Activated CD4-positive, alpha-beta T cell treated with anti-CD3 and anti-CD28 coated beads, Interleukin-2, amount 50 U/mL, for 48 hours (primary cell): ENCODE measurements around the gene GCHFR.

Experiments
- DNase-seq, 2 experiments: peaks; one replicate each; pipeline ENCODE4 v3.0.0-alpha.2; 2020

Gene GCHFR

DNA sequence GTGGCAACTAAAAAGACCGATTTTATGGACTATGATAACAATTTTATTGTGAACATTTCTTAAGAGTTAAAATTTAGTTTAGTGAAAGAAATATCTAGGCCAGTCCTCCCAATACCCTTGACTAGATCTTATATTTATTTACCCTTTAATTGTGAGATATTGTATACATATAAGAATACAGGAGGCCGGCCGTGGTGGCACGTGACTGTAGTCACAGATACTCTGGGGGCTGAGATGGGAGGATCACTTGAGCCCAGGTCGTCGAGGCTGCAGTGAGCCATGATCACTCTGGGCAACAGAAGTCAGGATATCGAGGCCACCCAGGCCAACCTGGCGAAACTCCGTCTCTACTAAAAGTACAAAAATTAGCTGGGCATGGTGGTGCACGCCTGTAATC lies 8.1 kb upstream of the GCHFR start:
- peak; percentile 24 to 32 for DNase-seq

DNA sequence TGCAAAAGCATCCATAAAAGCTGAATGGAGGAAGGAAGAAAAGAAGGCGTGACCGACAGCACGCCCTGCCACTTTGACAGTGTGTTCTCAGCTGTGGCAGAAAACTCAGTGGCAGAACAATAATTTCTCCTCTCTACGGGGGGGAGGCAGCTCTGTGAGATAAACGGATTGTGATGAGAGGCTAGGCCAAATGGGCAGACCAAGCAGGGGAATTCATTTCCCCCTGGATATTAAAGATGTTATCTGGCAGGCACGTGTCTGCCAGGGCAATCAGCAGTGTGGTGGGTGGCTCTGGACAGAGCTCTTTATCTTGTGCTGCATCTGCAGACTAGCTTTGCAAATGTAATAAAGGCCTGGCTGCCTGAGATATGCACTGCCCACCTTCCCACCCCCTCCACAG lies 6.9 kb upstream of the GCHFR start:
- no peak for DNase-seq

DNA sequence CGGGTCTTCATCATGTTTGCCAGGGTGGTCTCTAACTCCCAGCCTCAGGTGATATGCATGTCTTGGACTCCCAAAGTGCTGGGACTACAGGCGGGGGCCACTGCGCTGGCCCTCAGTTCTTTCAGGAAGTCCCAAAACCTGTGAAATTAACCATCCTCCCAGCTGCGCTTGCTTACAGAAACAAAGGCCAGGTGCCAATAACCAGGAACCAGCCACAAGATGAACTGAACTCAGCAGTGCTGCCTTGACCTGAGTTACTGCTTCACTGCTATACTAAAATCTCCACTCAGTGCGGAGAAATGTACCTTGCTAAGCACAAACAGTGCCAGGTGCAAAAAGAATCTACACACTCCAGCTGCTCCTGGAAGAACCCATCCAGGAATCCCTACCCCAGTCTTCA lies 3.9 kb upstream of the GCHFR start:
- DNase-seq = no peak

DNA sequence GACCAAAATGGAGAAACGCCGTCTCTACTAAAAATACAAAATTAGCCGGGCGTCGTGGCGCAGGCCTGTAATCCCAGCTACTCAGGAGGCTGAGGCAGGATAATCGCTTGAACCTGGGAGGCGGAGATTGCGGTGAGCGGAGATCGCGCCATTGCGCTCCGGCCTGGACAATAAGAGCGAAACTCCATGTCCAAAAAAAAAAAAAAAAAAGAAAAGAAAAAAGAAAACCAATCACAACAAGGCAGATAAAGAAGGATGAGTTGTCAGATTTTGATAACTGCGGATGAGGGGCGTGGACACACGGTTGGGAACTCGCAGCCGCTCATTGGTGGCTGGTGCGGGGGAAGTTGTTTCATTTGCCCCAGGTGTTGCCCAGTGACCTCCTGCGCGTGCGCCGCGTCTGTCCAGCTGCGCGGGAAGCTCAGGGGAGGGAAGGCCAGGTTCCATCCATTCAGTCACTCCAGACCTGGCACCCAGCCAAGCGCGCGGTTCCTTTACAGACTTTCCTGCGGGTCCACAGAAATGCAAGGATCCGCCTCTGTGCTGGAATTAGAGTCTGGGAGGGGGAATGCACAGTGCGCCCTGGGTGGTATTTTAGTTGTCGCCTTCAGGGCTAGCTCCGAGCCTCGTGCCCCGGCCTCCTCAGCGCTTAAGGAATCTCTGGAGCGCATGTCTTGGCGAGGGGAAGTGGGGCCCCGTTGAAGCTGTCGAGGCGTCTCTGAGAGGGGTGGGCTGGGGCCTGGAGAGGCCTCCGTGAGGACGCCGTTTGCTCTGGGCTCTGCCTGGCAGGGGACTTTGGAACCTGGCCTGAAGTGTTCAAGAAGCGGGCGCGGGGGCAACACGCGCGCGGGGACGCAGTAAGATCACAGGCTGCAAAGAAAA lies 708 bp upstream of the GCHFR start:
- DNase-seq = peak; percentile 52 to 64

DNA sequence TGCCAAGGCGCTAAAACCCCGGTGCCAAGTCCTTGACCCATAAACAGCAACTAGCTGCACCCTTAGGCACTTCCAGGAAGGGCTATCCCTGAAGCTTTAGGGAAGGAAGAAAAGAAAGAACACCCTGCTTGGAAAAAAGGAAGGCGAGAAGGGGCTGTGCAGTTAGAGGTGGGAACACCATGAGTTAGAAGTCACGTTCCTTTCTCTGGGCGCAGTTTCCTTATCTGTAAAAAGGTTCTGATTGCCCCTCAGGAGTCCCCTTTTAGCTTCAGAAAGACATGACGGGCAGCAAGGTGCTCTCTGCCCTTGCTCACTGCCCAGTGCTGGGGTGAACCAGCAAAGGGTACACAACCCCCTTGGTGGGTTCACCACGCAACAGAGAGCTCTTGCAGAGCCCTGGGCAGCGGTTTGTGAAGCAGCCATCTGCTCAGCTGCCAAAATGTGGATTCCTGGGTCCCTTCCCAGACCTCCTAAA lies 798 bp downstream of the GCHFR start:
- DNase-seq = no peak

DNA sequence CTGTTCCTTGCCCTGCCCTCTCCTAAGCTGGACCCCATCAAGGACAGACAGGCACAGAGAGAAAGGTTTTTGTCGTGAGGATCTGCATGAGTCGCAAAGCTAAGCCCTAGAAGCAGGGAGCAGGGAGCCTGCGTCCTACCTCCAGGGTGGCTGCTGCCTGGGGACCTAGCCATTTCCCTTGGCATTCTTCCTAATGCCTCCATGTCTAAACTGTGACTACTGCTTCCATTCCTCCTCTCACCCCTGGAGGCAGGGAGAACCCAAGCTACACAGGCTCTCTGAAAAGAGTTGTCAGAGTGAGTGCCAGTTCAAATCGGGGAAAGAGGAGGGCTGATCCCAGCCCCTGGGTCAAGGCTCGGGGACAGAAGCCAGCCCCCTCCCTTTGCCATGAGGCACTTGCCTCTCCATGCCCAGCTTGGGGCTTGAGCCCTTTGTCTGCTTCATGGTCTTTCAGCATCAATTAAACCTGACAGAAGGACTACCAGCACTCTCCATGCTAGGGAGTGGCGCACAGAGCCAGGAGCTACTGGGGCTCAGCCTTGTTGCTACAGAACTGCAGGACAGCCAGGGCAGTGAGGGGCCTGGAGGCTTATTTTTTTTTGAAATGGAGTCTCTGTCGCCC lies 2.4 kb downstream of the GCHFR start:
- no peak for DNase-seq

DNA sequence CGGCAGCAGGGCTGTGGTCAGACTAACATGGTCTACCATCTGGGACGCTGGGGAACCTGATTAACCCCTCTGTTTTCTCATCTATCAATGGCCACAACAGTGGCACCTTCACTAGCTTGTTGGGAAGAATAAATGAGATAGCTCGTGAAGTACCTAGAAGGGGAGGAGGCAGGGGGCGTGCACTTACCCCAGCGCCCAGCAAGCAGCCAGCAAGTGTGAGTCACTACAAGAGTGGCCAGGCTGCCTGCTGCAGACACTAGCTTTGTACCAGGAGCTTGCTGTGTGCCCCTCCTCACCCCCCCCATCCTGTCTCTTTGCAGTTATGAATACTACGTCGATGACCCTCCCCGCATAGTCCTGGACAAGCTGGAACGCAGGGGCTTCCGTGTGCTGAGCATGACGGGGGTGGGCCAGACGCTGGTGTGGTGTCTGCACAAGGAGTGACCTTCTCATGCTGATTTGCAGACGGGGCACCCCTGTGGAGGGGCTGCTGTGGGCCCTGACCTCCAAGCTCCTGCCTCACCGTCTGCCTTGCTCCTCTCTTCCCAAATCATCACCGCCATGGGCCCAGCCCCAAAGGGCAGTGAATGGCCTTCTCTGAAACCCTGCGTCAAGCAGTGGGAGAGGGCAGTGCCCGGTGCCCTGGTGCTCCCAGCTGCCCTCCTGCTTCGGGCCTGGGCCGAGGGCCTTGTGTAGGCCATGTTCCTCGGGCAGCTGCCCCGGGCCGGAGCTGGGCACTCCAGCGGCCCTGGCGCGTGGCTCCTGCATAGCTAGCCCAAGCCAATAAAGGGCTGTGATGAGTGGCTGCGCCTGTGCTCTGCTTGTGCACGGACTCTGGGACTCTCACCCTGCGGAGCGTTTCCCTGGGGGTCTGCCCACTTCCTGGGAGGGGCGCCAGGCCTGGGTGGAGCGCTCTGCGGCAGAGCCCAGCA lies 3.3 kb downstream of the GCHFR start:
- DNase-seq = no peak

DNA sequence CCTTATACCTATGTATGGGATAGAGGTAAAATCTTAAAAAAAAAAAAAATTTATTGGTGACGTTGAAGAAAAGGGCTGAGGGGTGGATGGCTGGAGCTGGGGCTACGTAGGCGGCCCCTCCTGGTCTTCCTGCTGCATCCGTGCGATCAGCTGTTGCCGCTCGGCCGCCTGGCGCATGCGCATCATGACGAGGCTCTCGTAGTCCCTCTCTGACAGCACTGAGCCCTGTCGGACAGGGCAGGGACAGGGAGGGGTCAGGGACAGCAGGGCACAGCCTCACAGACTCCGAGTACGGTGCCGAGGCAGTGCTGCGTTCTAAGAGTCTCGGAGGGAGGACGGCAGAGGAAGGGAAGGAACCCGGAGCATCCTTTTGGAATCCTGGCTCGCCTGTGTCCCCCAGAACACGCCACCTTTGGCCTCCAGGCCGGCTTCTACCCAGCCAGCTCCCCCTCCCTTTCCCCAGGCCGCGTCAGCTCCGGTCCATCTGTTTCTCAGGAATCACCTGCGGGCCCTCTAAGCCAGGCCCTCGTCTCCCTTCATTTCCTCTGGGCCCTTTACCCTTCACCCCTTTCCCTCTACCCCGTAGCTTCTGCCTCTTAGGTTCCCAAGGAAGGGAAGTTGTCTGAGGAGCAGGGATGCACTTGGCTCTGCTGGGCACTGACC lies 4.1 kb downstream of the GCHFR start:
- no peak for DNase-seq

DNA sequence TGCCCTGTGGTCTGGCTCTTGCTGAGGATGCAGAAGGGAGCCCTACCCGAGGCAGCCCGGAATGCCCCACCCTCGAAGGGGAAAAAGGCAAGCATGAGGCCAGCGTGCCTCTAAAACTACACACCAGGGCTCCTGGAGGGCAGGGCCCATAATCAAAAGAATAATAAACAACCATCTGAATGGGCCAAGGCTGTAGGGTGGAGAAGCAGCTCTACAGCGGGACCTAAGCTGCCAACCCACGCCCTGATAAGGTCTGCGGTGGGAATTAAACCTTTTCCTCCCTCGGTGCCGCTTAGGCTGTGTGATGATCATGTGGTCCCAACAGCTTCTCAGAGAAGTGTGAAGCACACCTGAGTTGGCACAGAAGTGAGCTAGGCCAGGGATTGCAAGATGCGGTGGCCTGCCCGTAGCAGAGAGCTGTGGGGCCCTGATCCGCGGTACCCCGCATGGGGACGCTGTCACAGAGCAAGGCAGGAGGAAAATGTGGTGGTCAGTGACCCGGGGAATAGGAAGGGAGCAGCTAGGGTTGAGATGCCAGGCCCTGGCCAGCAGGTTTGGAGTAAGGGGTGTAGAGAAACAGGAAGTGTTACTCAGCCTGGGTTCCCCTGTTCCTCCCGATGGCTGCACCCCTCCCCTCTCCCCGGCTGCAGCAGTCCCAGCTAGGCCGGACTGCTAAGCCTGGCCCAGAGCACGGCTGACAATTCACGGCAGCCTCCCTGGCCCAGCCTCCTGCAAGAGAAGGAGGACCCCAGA lies 4.8 kb downstream of the GCHFR start:
- DNase-seq = no peak

DNA sequence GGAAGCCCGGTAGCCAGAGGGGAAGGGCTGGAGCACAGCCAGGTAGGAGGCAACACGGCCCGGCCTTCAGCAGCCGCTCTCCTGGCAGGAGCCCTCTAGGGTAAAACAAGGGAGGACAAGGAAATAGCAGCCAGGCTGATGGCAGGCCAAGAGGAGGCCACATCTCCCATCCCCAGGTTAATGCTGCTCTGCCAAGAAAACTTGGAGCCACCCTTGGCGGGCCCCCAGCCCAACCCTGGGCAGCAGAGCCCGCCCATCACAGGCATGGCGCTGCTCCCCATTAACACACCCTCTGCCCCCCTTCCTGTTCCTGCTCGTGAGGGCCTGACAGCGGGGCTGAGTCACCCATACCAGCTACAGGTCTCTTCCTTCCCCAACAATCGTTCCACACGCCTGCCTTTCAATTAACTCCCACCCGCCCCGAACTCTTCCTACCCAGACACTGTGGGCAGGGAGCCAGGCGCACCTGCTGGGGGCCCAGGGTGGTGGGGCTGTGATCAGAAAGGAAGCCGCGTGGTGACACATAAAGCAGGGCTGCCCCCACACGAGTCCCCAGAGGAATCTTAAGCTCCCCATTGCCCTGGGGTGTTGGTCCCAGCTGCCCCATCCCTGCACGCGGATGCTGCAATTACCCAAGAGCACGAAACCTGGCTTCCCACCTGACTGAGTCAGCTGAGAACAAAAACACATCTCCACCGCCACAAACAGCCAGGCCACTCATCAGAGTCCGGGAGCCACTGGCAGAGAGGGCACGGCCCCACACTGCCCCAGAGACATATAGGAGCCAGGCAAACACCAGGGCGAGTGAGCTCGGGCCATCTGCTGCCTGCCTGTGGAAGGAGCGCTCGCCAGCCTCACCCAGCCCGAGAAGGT lies 5.6 kb downstream of the GCHFR start, which contains the start of gene C15orf62:
C15orf62 (plus strand) TSS at position 707 of the 873 bp plus-strand sequence. CDS start 516 bp downstream, outside the sequence.
- DNase-seq = peak; percentile 59 to 62

DNA sequence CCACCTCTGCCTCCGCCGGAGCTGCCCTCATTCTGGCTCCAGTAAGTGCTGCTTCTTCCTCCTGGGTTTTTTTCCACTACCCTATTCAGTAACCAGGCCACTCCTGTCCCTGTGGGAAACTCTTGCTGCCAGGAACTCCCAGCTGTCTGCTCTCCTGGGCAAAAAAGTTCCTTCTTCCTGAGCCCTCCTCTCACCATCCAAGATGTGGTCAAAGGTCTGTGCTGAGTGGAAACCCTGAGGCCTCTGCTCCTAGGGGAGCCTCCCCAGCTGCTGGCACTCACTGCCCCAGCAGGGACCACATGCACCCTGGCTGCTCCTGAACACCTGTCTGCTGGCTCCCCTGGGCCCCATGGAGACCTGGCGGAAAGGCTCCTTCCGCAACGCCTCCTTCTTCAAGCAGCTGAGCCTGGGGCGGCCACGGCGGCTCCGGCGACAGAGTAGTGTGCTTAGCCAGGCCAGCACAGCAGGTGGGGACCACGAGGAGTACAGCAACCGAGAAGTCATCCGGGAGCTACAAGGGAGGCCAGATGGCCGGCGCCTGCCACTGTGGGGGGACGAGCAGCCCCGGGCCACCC lies 6.4 kb downstream of the GCHFR start:
- no peak for DNase-seq

DNA sequence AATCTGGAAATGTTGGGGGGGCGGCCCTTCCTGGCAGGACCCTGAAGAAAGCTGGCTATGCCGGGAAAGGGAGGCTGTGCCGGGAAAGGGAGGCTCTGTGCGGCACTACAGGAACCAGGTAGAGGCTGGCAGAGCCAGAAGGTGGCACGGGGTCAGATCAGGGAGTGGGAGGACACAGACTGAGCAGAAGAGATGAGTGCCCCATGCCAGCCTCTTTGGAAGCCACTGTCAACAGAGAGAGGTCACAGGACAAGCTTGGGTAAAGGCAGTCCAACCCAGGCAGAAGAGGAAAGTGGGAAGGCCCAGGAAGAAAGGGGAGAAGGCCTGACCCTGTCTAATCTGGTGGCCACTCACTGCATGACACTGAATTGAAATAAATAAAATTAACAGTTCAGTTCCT lies 7.4 kb downstream of the GCHFR start:
- no peak for DNase-seq

DNA sequence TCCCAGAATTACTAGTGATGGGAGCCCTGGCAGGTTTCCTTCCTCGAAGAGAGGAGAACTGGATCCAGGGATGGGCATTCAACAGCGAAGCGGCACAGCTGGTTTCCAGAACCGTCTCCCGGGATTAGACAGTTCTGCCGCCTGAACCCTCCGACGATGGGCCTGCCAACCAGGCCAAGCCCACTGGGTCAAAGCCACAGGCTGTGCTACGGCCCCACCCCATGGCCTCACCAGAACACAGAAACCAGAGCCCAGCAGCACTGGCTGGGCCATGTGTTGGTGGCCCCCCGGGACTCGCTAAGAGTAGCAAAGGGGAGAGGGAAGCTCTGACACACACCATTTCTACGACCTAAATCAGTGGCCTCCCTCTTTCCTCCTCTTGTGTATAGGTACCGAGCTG lies 8.1 kb downstream of the GCHFR start:
- DNase-seq = no peak

DNA sequence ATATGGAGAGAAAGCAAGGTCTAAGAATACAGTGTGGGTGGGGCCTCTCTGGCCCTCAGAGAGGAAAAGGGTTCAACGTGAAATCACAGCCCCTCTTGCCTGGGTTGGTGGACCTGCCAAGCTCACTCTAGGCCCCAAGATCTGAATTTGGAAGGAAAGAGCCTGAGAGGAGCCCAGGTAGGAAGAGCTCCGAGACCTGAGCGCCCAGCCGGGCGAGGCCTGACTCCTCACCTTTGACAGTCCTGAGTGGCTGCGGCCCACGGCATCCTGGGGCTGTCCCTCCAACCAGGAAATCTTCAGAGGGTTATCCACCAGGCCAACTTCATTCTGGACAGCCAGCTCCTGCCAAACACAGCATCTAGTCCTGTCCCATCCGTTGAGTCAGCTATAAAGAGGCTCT lies 9.6 kb downstream of the GCHFR start:
- DNase-seq = no peak

DNA sequence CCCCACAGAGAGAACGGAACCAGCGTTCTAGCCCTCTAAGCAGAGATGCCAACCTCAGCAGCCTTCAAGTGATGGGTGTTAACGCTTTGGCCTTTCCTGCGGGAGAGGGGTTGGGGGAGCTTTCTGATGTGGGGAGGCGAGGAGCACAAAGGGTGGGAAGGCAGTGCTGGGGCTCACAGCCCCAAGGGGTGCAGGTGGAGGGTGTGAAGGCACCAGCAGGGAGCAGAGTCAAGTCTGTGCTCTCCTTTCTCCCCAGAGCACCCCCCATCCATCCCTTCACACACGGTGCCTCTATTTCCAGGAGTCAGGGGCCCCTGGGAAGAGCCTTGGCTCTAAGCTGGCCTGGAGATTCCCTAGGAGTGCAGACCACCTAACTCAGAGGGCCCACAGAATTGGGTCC lies 10.0 kb downstream of the GCHFR start:
- no peak for DNase-seq

DNA sequence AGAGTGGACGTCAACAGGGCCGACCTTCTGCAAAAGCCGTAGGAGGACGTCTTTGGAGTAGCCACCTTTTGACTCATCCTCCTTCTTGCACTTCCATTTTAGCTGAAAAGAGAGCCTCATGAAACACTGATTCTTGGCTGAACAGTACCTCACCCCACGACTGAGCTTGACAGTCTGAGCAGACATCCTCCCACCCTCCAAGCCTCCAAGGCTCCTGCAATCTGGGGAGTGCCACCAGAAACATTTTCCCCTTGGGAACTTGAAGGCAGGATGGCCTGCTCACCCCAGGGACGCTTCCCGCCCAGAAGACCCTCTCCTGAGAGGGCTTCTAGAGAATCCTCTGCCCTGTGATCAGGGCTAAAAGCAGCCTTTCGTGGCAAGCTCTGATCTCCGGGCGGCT lies 11.1 kb downstream of the GCHFR start:
- DNase-seq = no peak

DNA sequence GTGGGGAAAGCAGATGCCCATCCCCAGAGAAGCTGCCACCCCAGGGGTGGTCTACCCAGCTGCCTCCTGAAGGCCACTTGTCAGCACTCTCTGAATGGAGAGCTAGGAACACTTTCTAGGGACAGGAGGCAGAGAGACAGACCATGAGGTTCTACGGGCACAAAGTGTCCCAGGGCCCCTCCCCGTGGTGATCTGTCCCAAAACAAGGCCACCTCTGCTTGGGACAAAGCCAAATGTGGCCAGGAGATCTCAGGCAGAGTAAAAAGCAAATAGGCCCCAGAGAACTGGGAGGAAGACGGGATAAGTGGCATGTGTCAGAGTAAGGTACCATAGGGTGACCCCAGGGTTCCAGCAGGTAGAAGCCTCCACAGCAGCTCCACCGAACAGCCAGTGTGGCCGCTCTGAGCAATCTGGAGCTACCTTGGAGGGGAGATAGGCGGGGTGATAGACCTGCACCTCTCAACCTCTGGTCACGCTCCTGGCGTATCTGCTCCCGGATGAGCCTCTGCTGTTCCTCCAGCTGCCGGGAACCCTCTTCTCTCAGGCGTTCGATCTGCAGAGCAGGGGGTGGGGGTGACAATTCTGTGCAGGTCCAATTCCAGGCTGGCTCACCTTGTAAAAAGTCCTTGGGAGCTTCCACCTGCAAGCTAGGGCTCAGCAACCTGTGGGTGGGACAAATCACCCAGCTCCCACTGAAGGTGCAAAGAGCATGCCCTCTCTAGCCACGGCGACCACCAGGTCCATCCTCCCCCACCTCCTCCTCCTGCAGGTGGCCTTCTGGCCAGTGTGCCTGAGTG lies 12.1 kb downstream of the GCHFR start:
- no peak for DNase-seq

DNA sequence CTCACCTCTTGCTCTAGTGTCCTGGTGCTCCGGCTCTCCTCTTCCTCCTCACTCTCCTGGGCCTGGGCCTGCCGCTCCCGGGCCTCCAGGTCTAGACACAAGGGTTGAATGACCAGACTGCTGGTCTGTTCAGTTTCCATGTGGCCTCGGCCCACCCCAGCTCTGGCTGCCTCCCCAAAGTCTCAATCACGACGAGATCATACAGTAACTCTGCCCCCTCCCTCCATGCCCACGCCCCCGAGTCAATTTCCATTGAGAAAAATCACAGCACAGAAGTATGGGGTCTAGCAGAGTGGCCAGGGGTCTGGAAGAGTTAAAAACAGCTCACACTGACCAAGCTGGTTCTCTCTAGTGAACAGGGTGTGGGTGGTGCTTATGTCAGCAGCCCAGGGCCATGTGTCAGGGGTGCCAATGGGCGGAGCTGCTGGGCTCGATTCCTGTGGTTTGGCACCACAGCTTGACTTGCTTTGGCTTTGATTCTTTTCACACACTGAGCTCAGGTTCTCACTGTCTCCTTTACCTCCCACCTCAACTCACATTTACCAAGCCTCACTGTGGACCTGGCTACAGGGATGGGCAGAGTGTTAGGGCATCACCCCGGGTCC lies 12.8 kb downstream of the GCHFR start:
- peak in 1 of 2 experiments; percentile 32 for DNase-seq

DNA sequence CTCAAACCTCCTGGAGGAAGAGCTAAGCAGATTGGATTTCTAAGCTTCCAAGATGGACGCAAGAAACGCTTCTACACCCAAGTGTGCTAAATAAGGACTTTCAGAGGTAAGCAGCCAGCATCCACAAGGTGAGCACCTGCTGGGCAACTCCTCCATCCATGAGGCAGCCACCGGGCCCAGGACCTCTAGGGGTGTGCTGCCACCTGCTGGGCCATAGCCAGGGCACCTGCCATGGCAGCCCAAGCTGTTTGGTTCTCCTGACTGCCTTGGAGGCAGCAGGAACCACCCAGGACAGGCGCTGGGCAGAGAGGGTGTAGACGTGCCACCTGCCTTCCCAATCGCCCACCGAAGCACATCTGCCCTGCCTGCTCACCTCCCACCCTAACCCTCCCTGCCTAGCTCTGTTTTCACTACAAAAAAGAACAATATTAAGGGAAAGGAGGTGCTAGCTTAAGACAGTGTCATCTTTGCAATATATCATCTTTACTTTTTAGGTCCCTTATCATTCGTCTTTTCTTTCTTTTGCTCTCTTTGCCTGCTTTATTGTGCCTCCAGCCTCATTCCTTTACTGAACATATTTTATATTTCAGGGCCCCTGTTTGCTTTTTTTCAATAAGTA lies 18.9 kb downstream of the GCHFR start:
- peak; percentile 76 to 79 for DNase-seq
